Stimulated activated CD4-positive, alpha-beta T cell treated with anti-CD3 and anti-CD28 coated beads, Interleukin-1b, Interleukin-23, amount 100 ng/mL, for 4 hours (primary cell): ENCODE results near the gene DNAJC3.
"Not testable (repeated sequence)": the region's sequence is repeated elsewhere in the genome, so short reads cannot be mapped to it uniquely, and the experiment has no call there.

ENCODE experiments used
- DNase-seq, 2 donors: peaks; one replicate each; pipeline ENCODE4 v3.0.0-alpha.2; 2020; ENCODE audit warnings: low read depth in 2 of 2

The DNAJC3 gene

DNA sequence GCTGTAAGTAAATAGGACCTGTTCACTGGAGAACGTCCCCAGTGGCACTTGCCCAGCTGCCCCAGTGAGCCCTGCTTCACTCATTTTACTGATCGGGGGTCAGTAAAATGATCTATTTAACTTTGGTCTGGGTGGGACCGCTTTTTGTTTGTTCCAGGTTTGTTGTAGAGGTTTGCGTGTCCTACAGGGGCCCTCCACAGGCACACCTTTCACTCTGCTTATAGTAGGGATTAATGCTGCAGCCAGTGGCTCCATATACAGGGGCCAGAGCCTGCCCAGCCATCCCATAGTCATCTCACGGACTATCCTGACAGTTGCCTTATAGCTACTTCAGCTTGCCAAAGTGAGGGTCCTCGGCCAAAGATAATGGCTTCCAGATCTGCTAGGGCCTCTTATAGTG lies 104.1 kb downstream of the DNAJC3 start:
- no peak for DNase-seq

DNA sequence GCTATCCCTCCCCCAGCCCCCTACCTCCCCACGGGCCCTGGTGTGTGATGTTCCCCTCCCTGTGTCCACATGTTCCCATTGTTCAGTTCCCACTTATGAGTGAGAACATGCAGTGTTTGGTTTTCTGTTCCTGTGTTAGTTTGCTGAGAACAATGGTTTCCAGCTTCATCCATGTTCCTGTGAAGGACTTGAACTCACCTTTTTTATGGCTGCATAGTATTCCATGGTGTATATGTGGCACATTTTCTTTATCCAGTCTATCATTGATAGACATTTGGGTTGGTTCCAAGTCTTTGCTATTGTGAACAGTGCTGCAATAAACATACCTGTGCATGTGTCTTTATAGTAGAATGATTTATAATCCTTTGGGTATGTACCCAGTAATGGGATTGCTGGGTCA lies 105.0 kb downstream of the DNAJC3 start:
- not testable (repeated sequence) for DNase-seq

GRCh38 chr13:95783747-95784146 lies 106.8 kb downstream of the DNAJC3 start:
- DNase-seq, result no peak

DNA sequence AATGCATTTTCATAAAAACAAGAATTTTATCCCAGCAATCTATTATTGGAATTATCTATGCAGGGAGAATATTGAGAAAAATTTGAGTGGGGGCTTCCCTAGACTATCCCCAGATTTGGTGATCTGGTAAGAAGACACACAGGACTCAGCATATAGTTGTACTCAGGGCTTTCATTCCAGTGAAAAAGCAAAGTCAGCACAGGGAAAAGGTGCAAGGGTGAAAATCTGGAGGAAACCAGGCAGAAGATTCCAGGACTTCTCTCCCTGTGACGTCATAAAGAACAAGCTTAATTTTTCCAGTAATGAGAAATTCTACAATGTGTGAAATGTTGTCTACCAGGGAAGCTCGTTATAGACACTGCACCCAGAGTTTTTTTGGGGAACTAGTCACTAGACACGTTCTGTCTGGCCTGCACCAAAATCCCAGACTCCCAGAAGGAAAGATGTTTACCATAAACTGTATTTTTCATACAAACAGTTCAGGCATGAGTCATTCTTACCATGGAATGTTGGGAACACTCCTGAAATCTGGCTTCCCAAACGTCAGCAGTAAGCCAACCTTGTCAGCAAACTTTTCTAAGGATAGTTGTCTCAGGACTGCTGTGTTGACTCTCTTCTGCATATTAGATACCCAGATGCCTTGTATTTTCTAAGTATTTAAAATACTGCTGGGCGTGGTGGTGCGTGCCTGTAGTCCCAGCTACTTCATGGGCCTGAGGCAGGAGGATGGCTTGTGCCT lies 107.4 kb downstream of the DNAJC3 start:
- DNase-seq, result no peak

- DNase-seq, result no peak
Observed at GRCh38 chr13:95784900-95785290, 108.0 kb downstream of the DNAJC3 start.

- no peak for DNase-seq
Observed at GRCh38 chr13:95787356-95788099, 110.6 kb downstream of the DNAJC3 start.

DNA sequence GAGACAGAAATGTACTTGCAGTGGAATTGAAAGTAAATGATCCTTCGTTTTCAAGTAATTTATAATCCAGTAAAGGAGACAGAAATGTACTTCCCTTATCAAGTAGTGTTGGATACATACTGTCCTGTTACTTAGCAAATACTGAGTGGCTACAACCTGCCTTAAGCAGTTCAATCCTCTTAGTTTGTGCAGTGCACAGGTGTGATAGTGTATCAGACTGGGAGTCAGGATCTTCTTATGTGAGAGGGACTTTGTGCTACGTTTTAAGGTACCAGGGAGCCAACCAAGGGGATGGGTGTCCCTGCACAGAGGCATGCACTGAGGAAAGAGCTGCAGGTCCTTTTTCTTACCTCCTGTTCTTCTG lies 111.1 kb downstream of the DNAJC3 start:
- no peak for DNase-seq

GRCh38 chr13:95789315-95789714 lies 112.4 kb downstream of the DNAJC3 start:
- not testable (repeated sequence) for DNase-seq

DNA sequence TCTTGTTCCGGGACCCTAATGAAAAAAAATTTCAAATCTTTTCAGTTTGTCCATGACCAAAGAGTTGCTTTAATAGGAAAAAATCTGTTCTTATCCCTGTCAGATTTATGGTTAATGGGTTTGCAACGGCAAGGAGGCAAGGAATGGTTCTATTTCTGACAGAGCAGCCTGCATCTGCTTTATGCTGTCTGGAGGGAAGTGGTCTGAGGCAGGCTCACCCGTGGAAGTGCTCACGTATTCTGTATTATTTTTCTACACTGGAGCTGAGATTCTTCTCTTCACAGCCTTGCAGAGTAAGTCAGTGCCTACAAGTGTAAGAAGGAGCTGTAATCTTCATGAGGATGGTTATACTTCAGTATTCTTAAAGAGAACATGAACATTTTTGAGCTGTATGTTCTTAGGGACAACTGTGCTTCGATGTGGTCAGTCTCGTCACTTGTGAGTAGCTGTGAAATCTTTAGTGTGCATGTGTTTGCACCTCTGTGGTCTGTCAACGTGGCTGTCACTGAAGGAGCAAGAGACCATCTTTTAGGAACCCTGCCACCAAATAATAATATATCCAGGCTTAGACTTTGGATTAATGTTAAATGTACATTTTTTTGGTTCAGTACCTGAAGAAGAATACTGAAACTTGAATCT lies 114.3 kb downstream of the DNAJC3 start:
- no peak for DNase-seq

DNA sequence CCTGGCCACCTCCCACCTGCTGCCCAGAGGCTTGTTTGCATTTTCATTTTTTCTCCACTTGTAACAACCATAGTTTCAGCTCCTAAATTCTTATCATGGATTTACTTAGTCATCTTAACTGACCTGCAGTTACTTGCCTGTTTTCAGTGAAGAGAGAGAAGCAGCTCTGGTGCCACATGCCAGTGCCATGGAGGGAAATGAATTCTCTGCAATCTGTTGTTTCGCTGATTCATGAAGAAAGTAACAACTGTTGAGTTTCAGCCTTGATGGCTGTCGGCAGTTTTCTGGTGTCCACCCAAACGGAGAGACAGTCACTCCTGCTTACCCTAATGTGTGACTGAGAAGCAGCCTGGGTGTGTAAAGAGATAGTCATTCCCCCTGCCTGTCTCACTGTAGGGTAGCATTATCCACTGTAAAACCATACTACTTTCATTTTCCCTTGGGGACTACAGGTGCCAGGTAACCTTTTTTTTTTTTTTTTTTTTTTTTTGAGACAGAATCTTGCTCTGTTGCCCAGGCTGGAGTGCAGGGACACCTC lies 116.1 kb downstream of the DNAJC3 start:
- no peak for DNase-seq

GRCh38 chr13:95793781-95794180 lies 116.8 kb downstream of the DNAJC3 start:
- no peak for DNase-seq

DNA sequence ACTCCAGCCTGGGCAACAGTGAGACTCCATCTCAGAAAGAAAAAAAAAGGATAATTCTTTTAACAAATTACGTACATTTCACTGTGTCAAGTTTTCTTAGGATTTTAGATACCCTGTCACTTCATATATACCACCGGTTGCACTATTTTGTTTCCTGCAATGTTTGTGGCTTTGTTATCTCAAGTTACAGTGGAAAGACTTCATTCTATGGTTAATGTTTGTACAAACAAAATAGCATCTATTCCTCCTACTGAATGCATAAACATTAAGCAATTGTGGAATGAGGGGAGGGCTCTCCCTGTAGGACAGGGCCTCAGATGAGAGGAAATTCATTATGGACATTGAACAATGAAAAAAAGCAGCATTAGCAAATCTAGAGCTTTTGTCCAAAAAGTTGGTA lies 120.1 kb downstream of the DNAJC3 start:
- DNase-seq, result no peak

DNA sequence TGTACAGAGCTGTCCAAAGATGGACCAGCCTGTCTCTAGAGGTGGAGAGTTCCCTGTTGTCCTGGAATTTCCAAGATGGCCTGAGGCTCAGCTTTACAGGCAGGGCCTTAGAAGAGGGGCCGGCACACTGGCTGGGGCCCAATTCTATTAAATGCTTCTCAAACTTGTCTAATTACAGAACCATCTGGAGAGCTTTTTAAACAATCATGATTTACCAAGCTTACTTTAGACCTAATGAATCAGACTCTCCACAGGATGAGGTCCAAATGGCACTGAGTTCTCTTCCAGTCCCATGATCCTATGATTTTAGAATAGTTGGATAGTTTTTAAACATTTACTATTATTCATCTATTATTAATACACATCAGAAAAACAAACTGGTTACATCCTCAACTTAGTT lies 123.5 kb downstream of the DNAJC3 start:
- DNase-seq, result no peak

DNA sequence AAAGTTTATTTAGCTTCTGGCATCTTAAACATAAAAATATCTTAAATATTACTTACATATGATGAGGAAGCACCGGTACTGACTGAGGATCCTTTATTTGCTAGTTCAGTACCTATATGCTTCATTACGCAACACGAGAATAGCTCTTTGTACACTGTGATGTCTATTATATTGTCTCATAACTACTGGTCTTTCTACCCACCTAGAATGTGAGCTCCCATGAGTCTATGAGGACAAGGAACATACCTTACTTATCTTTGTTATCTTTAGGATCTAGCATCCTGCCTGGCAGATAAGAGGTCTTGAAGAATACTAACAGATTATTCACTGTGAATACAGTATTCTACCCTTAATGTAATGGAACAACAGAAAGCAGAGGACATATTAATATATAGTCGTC lies 124.9 kb downstream of the DNAJC3 start:
- no peak for DNase-seq

GRCh38 chr13:95805921-95806320 lies 129.0 kb downstream of the DNAJC3 start:
- no peak for DNase-seq

DNA sequence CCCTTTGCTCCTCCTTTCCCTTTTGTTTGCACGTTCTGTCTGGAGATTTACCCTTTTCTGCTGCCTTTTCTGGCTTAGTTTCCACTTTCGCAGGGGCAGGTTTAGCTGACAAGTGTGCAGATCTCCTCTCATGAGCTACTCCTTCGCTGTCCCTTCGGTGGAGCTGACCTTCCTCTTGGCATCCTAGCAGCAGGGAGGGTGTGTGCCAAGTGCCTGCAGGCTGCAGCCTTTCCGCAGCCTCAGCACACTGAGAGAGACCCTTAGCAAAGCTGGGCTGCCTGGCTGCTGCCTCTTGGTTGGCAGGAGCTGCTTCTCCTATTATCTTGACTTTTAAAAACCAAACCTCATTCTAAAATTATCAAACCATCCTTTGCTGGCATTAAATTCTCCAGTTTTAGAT lies 132.5 kb downstream of the DNAJC3 start:
- no peak for DNase-seq

- DNase-seq, result no peak
Observed at GRCh38 chr13:95813139-95813538, 136.2 kb downstream of the DNAJC3 start.

- no peak for DNase-seq
Observed at GRCh38 chr13:95814495-95814894, 137.6 kb downstream of the DNAJC3 start.

DNA sequence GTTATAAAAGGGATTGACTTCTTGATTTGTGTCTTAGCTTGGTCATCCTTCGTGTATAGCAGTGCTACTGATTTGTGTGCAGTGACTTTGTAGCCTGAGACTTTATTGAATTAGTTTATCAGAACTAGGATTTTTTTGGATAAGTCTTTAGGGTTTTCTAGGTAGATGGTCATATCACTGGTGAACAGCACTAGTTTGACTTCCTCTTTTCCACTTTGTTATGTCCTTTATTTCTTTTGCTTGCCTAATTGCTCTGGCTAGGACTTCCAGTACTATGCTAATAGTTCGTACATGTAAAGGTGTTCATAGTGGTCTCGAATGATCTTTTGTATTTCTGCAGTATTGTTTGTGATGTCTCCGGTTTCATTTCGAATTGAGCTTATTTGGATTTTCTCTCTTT lies 145.4 kb downstream of the DNAJC3 start:
- no peak for DNase-seq

- DNase-seq, result no peak
Observed at GRCh38 chr13:95833126-95833525, 156.2 kb downstream of the DNAJC3 start.

- no peak for DNase-seq
Observed at GRCh38 chr13:95833719-95834118, 156.8 kb downstream of the DNAJC3 start.

GRCh38 chr13:95834134-95834765 lies 157.3 kb downstream of the DNAJC3 start:
- peak; percentile 39 to 59 for DNase-seq
